SK-N-SH (cell line): ENCODE data around the gene ZNF236. TPM values are rescaled to one million over a fixed set of nuclear protein-coding genes. Genes with fewer than 3 reads are reported as not detected.

ENCODE experiments used
- CTCF ChIA-PET: fragments of 300-600, 350-600 bp; formaldehyde crosslinking; extraction: SDS; loops from one replicate; lab custom pipeline; 2021; lab: Yijun Ruan, JAX
- POLR2A ChIA-PET: fragments of 350-600 bp; sonication (Branson Sonifier 250); formaldehyde crosslinking; extraction: SDS; loops from one replicate; lab custom pipeline; 2020; ENCODE audit warnings: antibody characterized with exemption, inconsistent platforms; lab: Yijun Ruan, JAX
- DNase-seq: peaks from one replicate; pipeline ENCODE4 v3.0.0; 2012
- H2AFZ ChIP-seq: fragments of 200-600 bp; sonication (generic); 2 replicates; pipeline ENCODE4 v1.8.1; 2016; ENCODE audit warnings: antibody characterized with exemption, mild to moderate bottlenecking, low read depth
- H3F3A ChIP-seq: fragments of 200-600 bp; sonication (generic); replicated peaks from 2 replicates; pipeline ENCODE3; 2016; ENCODE audit warnings: antibody characterized with exemption, mild to moderate bottlenecking; ENCODE audit not compliant: insufficient read depth
- H3K27ac ChIP-seq, 2 experiments: fragments of 200-500 bp in 1 of 2; fragments of 200-600 bp in 1 of 2; sonication (Bioruptor generic) in 1 of 2; sonication (generic), shearing (Covaris generic) in 1 of 2; 2 replicates each; pipeline versions ENCODE4 v1.5.1 to v1.6.1; 2014 to 2016; ENCODE audit warnings: low read depth in 2 of 2, inconsistent platforms in 1 of 2, low read length in 1 of 2, mild to moderate bottlenecking in 1 of 2, mixed read lengths in 1 of 2
- H3K27me3 ChIP-seq: fragments of 200-600 bp; sonication (generic), shearing (Covaris generic); 2 replicates; pipeline ENCODE4 v1.6.1; 2016; ENCODE audit warnings: mixed run types; ENCODE audit not compliant: insufficient read depth
- H3K36me3 ChIP-seq, 2 experiments: fragments of 200-500 bp in 1 of 2; fragments of 200-600 bp in 1 of 2; sonication (Bioruptor generic) in 1 of 2; sonication (generic) in 1 of 2; replicated peaks in 1 of 2; 2 replicates each; pipeline versions ENCODE3 to v1.5.1; 2014 to 2016; ENCODE audit warnings: low read length in 1 of 2, mild to moderate bottlenecking in 1 of 2; ENCODE audit not compliant: insufficient read depth in 2 of 2, control insufficient read depth in 1 of 2
- H3K4me1 ChIP-seq, 2 experiments: fragments of 200-500 bp in 1 of 2; fragments of 200-600 bp in 1 of 2; sonication (Bioruptor generic) in 1 of 2; sonication (generic), shearing (Covaris generic) in 1 of 2; 2 replicates each; pipeline versions ENCODE4 v1.5.1 to v1.6.1; 2014 to 2016; ENCODE audit warnings: low read depth in 1 of 2, low read length in 1 of 2, mixed run types in 1 of 2; ENCODE audit not compliant: insufficient read depth in 2 of 2, control insufficient read depth in 1 of 2
- H3K4me2 ChIP-seq: fragments of 200-600 bp; sonication (generic), shearing (Covaris generic); 2 replicates; pipeline ENCODE4 v1.6.1; 2017; ENCODE audit warnings: mixed run types
- H3K4me3 ChIP-seq, 2 experiments: fragments of 200-500 bp in 1 of 2; fragments of 200-600 bp in 1 of 2; sonication (Bioruptor generic) in 1 of 2; sonication (generic), shearing (Covaris generic) in 1 of 2; 2 replicates each; pipeline versions ENCODE4 v1.5.1 to v1.8.1; 2014 to 2016; ENCODE audit warnings: low read depth in 2 of 2, inconsistent platforms in 1 of 2, low read length in 1 of 2, mild to moderate bottlenecking in 1 of 2, mixed read lengths in 1 of 2, moderate library complexity in 1 of 2
- H3K79me2 ChIP-seq: fragments of 200-600 bp; sonication (generic); 2 replicates; pipeline ENCODE4 v1.8.1; 2017; ENCODE audit warnings: mild to moderate bottlenecking; ENCODE audit not compliant: insufficient read depth
- H3K9ac ChIP-seq: fragments of 200-600 bp; sonication (generic); 2 replicates; pipeline ENCODE4 v1.6.1; 2017; ENCODE audit warnings: mixed run types
- H3K9me2 ChIP-seq: fragments of 200-600 bp; sonication (generic); 2 replicates; pipeline ENCODE4 v1.6.1; 2017; ENCODE audit warnings: mixed run types
- H3K9me3 ChIP-seq: fragments of 200-600 bp; sonication (generic); 2 replicates; pipeline ENCODE4 v1.6.1; 2017; ENCODE audit warnings: mixed run types, mild to moderate bottlenecking, moderate library complexity
- H4K20me1 ChIP-seq: fragments of 200-600 bp; sonication (generic); 2 replicates; pipeline ENCODE4 v1.6.1; 2017; ENCODE audit warnings: mild to moderate bottlenecking, mixed run types; ENCODE audit not compliant: insufficient read depth
- CHD2 ChIP-seq: fragments of 150-350 bp; IDR thresholded peaks from 2 replicates; pipeline ENCODE4 v1.6.1; 2018; ENCODE audit warnings: low read length; ENCODE audit not compliant: partially characterized antibody
- CTCF ChIP-seq: fragments of 200-600 bp; sonication (generic); IDR thresholded peaks from 2 replicates; pipeline ENCODE4 v1.6.1; 2017; ENCODE audit warnings: antibody characterized with exemption, mild to moderate bottlenecking, moderate library complexity
- ELF1 ChIP-seq: IDR thresholded peaks from 2 replicates; pipeline ENCODE4 v1.4.0; 2012
- FOSL2 ChIP-seq: IDR thresholded peaks from 2 replicates; pipeline ENCODE4 v1.4.0; 2012; ENCODE audit warnings: low read depth, mild to moderate bottlenecking, moderate library complexity, borderline replicate concordance
- GABPA ChIP-seq: IDR thresholded peaks from 2 replicates; pipeline ENCODE4 v1.4.0; 2012; ENCODE audit warnings: low read depth, mild to moderate bottlenecking
- JUND ChIP-seq: IDR thresholded peaks from 2 replicates; pipeline ENCODE4 v1.4.0; 2012
- MAX ChIP-seq: IDR thresholded peaks from 2 replicates; pipeline ENCODE4 v1.4.0; 2012; ENCODE audit warnings: low read depth
- MEF2A ChIP-seq: IDR thresholded peaks from 2 replicates; pipeline ENCODE4 v1.4.0; 2012; ENCODE audit warnings: low read depth, borderline replicate concordance
- NRF1 ChIP-seq: IDR thresholded peaks from 2 replicates; pipeline ENCODE4 v1.6.1; 2012; ENCODE audit warnings: low read depth, mild to moderate bottlenecking, low read length
- POLR2AphosphoS5 ChIP-seq: IDR thresholded peaks from 2 replicates; pipeline ENCODE4 v1.6.1; 2012; ENCODE audit warnings: low read depth, low read length
- RAD21 ChIP-seq: IDR thresholded peaks from 2 replicates; pipeline ENCODE4 v1.6.1; 2012; ENCODE audit warnings: mild to moderate bottlenecking, low read length
- RFX5 ChIP-seq: IDR thresholded peaks from 2 replicates; pipeline ENCODE4 v1.6.1; 2012; ENCODE audit warnings: mild to moderate bottlenecking, improper control_type of control experiment, low read length
- RXRA ChIP-seq: IDR thresholded peaks from 2 replicates; pipeline ENCODE4 v1.4.0; 2012; ENCODE audit warnings: low read depth, mild to moderate bottlenecking, borderline replicate concordance
- SIN3A ChIP-seq: IDR thresholded peaks from 2 replicates; pipeline ENCODE4 v1.6.1; 2012; ENCODE audit warnings: low read depth, mild to moderate bottlenecking, low read length, moderate library complexity, borderline replicate concordance
- TAF1 ChIP-seq: IDR thresholded peaks from 2 replicates; pipeline ENCODE4 v1.6.1; 2012; ENCODE audit warnings: low read depth, mild to moderate bottlenecking, low read length, moderate library complexity, borderline replicate concordance
- TCF12 ChIP-seq: IDR thresholded peaks from 2 replicates; pipeline ENCODE4 v1.4.0; 2012
- WGBS: methylation state at CpG from one replicate; pipeline ENCODE4 v1.1.6; 2017; ENCODE audit warnings: low lambda C conversion rate; 5-methylcytosine and 5-hydroxymethylcytosine counted together
- polyA plus RNA-seq, 3 experiments: library from polyadenylated mRNA; depleted of rRNA; stranded (reverse); fragments of >200 nt; gene quantifications; 2 replicates each; pipeline ENCODE4 v1.2.3, GENCODE V29; 2012
- TF ChIP-seq, protein P1 (sequence below): IDR thresholded peaks from 2 replicates; pipeline ENCODE4; 2012
- TF ChIP-seq, protein P2 (sequence below): IDR thresholded peaks from 2 replicates; pipeline ENCODE4 v1.4.0; 2012; ENCODE audit warnings: low read depth, borderline replicate concordance
- TF ChIP-seq, protein P3 (sequence below): fragments of 150-350 bp; IDR thresholded peaks from 2 replicates; pipeline ENCODE4 v1.6.1; 2016; ENCODE audit warnings: mild to moderate bottlenecking, low read depth, low read length

ZNF236 gene
- polyA plus RNA-seq, 1 of the 3 experiments (the other 2 are of a cell fraction) = 4.2 TPM

DNA sequence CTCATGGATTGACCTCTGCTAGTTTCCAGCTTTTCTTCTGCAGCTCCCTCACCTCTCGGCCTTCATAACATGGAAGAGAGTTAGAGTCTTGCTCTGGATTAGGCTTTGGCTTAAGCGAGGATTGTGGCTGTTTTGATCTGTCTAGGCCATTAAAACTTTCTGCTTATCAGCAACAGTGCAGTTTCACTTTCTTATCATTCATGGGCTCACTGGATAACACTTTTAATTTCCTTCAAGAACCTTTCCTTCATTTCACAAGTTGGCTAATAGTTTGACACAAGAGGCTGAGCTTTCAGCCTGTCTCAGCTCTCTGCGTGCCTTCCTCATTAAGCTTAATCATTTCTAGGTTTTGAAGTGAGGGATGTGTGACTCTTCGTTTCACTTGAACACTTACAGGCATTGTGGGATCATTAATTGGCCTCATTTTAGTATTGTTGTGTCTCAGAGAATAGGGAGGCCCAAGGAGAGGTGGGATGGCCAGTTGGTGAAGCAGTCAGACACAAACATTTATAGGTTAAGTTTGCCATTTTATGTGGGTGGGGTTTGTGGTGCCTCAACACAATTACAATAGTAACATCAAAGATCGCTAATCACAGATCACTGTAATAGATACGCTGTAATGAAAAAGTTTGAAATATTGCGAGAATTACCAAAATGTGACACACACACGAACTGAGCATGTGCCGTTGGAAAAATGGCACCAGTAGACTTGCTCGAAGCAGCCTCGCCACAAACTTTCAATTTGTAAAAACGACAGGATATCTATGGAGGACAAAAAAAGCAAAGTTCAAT, 129.3 kb downstream of the ZNF236 start:
- no peak overlapping the region for H3K4me2 ChIP-seq
- 90% methylated on average over 12 of the region's 12 CpGs for WGBS
- H2AFZ ChIP-seq = no peak overlapping the region
- no peak overlapping the region for H3K4me3 ChIP-seq
- H3K4me1 ChIP-seq = peaks cover 0 to 9% of the 10 kb centered on the region in 2 experiments; a peak in 1 of 4 replicates
- H3K9ac ChIP-seq = no peak overlapping the region
- H3K36me3 ChIP-seq = peaks cover 14 to 46% of the 10 kb centered on the region in 2 experiments
- H3K79me2 ChIP-seq = no peaks in the 10 kb centered on the region
- H3K27ac ChIP-seq = no peak overlapping the region
- DNase-seq = no peak
- ChIA-PET CTCF (interaction anchor here (0.8 to 1.8 kb wide), 4 partner anchors 28 to 33 kb away, joined by 3 to 5 read pairs (median 4); no protein-coding TSS in a partner anchor), POLR2A (no interaction called here)
- TF ChIP-seq GABPA = no peak
- TF ChIP-seq JUND = no peak
- no peak for TF ChIP-seq CTCF
- no peak for TF ChIP-seq POLR2AphosphoS5
- TF ChIP-seq MEF2A = no peak
- TF ChIP-seq CHD2 = no peak
- TF ChIP-seq RXRA = no peak
- no peak for TF ChIP-seq ELF1
- TF ChIP-seq FOSL2 = no peak
- TF ChIP-seq TCF12 = no peak
- no peak for TF ChIP-seq TAF1
- TF ChIP-seq, protein P1, sequence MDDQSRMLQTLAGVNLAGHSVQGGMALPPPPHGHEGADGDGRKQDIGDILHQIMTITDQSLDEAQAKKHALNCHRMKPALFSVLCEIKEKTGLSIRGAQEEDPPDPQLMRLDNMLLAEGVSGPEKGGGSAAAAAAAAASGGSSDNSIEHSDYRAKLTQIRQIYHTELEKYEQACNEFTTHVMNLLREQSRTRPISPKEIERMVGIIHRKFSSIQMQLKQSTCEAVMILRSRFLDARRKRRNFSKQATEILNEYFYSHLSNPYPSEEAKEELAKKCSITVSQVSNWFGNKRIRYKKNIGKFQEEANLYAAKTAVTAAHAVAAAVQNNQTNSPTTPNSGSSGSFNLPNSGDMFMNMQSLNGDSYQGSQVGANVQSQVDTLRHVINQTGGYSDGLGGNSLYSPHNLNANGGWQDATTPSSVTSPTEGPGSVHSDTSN = no peak
- no peak for TF ChIP-seq MAX
- no peak for TF ChIP-seq RFX5
- TF ChIP-seq RAD21 = no peak
- TF ChIP-seq, protein P2, sequence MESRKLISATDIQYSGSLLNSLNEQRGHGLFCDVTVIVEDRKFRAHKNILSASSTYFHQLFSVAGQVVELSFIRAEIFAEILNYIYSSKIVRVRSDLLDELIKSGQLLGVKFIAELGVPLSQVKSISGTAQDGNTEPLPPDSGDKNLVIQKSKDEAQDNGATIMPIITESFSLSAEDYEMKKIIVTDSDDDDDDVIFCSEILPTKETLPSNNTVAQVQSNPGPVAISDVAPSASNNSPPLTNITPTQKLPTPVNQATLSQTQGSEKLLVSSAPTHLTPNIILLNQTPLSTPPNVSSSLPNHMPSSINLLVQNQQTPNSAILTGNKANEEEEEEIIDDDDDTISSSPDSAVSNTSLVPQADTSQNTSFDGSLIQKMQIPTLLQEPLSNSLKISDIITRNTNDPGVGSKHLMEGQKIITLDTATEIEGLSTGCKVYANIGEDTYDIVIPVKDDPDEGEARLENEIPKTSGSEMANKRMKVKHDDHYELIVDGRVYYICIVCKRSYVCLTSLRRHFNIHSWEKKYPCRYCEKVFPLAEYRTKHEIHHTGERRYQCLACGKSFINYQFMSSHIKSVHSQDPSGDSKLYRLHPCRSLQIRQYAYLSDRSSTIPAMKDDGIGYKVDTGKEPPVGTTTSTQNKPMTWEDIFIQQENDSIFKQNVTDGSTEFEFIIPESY = no peak
- no peak for TF ChIP-seq NRF1
- no peak for TF ChIP-seq SIN3A
- TF ChIP-seq, protein P3, sequence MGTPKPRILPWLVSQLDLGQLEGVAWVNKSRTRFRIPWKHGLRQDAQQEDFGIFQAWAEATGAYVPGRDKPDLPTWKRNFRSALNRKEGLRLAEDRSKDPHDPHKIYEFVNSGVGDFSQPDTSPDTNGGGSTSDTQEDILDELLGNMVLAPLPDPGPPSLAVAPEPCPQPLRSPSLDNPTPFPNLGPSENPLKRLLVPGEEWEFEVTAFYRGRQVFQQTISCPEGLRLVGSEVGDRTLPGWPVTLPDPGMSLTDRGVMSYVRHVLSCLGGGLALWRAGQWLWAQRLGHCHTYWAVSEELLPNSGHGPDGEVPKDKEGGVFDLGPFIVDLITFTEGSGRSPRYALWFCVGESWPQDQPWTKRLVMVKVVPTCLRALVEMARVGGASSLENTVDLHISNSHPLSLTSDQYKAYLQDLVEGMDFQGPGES = no peak
- no peaks in the 10 kb centered on the region for H3K9me2 ChIP-seq
- H3F3A ChIP-seq = no peaks in the 10 kb centered on the region
- H3K9me3 ChIP-seq = no peaks in the 10 kb centered on the region
- no peaks in the 10 kb centered on the region for H4K20me1 ChIP-seq
- H3K27me3 ChIP-seq = no peaks in the 10 kb centered on the region
